Endodermal cell (in vitro differentiated cells): ENCODE results near the gene LRRC34. TPM values are rescaled to one million over a fixed set of nuclear protein-coding genes. Genes with fewer than 3 reads are reported as not detected.

ENCODE experiments used
- DNase-seq: peaks from one replicate; pipeline ENCODE4 v3.0.0-alpha.2; 2017
- H3K27ac ChIP-seq: 2 replicates; pipeline ENCODE4 v1.5.1; 2013; ENCODE audit warnings: mild to moderate bottlenecking, low read depth, low read length, moderate library complexity
- H3K27me3 ChIP-seq: 2 replicates; pipeline ENCODE4 v1.6.1; 2013; ENCODE audit warnings: mild to moderate bottlenecking, low read length, moderate library complexity; ENCODE audit not compliant: insufficient read depth, control insufficient read depth, poor library complexity, severe bottlenecking
- H3K36me3 ChIP-seq: 2 replicates; pipeline ENCODE4 v1.7.0; 2013; ENCODE audit warnings: mild to moderate bottlenecking, low read length, moderate library complexity; ENCODE audit not compliant: control insufficient read depth, insufficient read depth
- H3K4me1 ChIP-seq: one replicate; pipeline ENCODE4 v1.7.0; 2013; ENCODE audit warnings: low read length; ENCODE audit not compliant: control insufficient read depth, insufficient read depth
- H3K4me3 ChIP-seq: 2 replicates; pipeline ENCODE4 v1.5.1; 2013; ENCODE audit warnings: mild to moderate bottlenecking, low read length, moderate library complexity
- H3K9ac ChIP-seq: 2 replicates; pipeline ENCODE4 v1.6.1; 2013; ENCODE audit warnings: mild to moderate bottlenecking, low read length, moderate library complexity; ENCODE audit not compliant: poor library complexity, severe bottlenecking; ENCODE audit errors: extremely low read depth
- H3K9me3 ChIP-seq: 2 replicates; pipeline ENCODE4 v1.6.1; 2013; ENCODE audit warnings: mild to moderate bottlenecking, low read length, moderate library complexity; ENCODE audit not compliant: control insufficient read depth
- H3K27ac Mint-ChIP-seq: 2 replicates; pipeline ENCODE4 v1.8.0; 2020; ENCODE audit warnings: mixed read lengths
- H3K27me3 Mint-ChIP-seq: 2 replicates; pipeline ENCODE4 v1.8.0; 2021; ENCODE audit warnings: mild to moderate bottlenecking, mixed read lengths; ENCODE audit not compliant: insufficient read depth
- H3K36me3 Mint-ChIP-seq: 2 replicates; pipeline ENCODE4 v1.8.0; 2020; ENCODE audit warnings: low read depth, mixed read lengths
- H3K4me1 Mint-ChIP-seq: 2 replicates; pipeline ENCODE4 v1.8.0; 2020; ENCODE audit warnings: mixed read lengths
- H3K4me3 Mint-ChIP-seq: 2 replicates; pipeline ENCODE4 v1.8.0; 2020; ENCODE audit warnings: mild to moderate bottlenecking, moderate library complexity, mixed read lengths
- H3K9me3 Mint-ChIP-seq: 2 replicates; pipeline ENCODE4 v1.8.0; 2020; ENCODE audit warnings: mild to moderate bottlenecking, mixed read lengths
- CTCF ChIP-seq: fragments of 200-600 bp; sonication (generic); conservative IDR thresholded peaks from 2 replicates; pipeline ENCODE4 v1.5.0; 2021; ENCODE audit warnings: antibody characterized with exemption, mild to moderate bottlenecking
- WGBS, 2 experiments: methylation state at CpG; one replicate each; pipeline versions ENCODE4 v1.1.5 to v1.1.7; 2013; ENCODE audit warnings: missing lambda C conversion rate in 2 of 2, mixed read lengths in 1 of 2; ENCODE audit not compliant: insufficient coverage in 1 of 2, insufficient read length in 1 of 2; 5-methylcytosine and 5-hydroxymethylcytosine counted together
- total RNA-seq, 2 donors: library from RNA; stranded (reverse); fragmentation: NEBNext Ultra II Directional in 1 of 2; extraction: Animal tissue kit (Norgen Biotek cat#: 25700) in 1 of 2; gene quantifications; 2 replicates in 1 of 2; 3 replicates in 1 of 2; pipeline ENCODE4 v1.2.1, GENCODE V29; 2021

The LRRC34 gene
- total RNA-seq, 2 donors from 2014 or later, result 5.6 to 11.3 TPM

GRCh38 chr3:169822540-169822939, 9.8 kb upstream of the LRRC34 start:
- TF ChIP-seq CTCF, result no peak
- no peaks in the 10 kb centered on the region for H3K9me3 Mint-ChIP-seq
- WGBS, 2 experiments, result 96 to 99% methylated on average over 10 to 20 of the region's 20 CpGs
- Histone ChIP-seq H3K9me3 (no peaks in the 10 kb centered on the region), H3K36me3 (no peaks in the 10 kb centered on the region), H3K9ac (no peak overlapping the region), H3K27me3 (no peaks in the 10 kb centered on the region), H3K27ac (no peak overlapping the region), H3K4me3 (no peak overlapping the region), H3K4me1 (no peaks in the 10 kb centered on the region)
- no peaks in the 10 kb centered on the region for H3K36me3 Mint-ChIP-seq
- no peaks in the 10 kb centered on the region for H3K4me1 Mint-ChIP-seq
- H3K4me3 Mint-ChIP-seq, result no peak overlapping the region
- peaks cover 3% of the 10 kb centered on the region for H3K27me3 Mint-ChIP-seq
- no peak for DNase-seq
- H3K27ac Mint-ChIP-seq, result no peak overlapping the region

- H3K4me3 Mint-ChIP-seq, result no peak overlapping the region
- no peak overlapping the region for H3K27ac Mint-ChIP-seq
- Histone ChIP-seq H3K9me3 (no peaks in the 10 kb centered on the region), H3K9ac (no peak overlapping the region), H3K4me3 (no peak overlapping the region), H3K27ac (no peak overlapping the region), H3K36me3 (no peaks in the 10 kb centered on the region), H3K4me1 (no peaks in the 10 kb centered on the region), H3K27me3 (no peaks in the 10 kb centered on the region)
- no peaks in the 10 kb centered on the region for H3K4me1 Mint-ChIP-seq
- DNase-seq, result no peak
- H3K9me3 Mint-ChIP-seq, result no peaks in the 10 kb centered on the region
- no peak for TF ChIP-seq CTCF
- no peaks in the 10 kb centered on the region for H3K36me3 Mint-ChIP-seq
- WGBS, 2 experiments, result 93 to 97% methylated on average over 13 to 15 of the region's 15 CpGs
- peaks cover 3% of the 10 kb centered on the region for H3K27me3 Mint-ChIP-seq
Observed at GRCh38 chr3:169822091-169822490, 9.4 kb upstream of the LRRC34 start.

- Histone ChIP-seq H3K27ac (no peak overlapping the region), H3K9me3 (peaks cover 11% of the 10 kb centered on the region), H3K9ac (no peak overlapping the region), H3K27me3 (no peaks in the 10 kb centered on the region), H3K36me3 (no peaks in the 10 kb centered on the region), H3K4me3 (no peak overlapping the region), H3K4me1 (no peaks in the 10 kb centered on the region)
- Mint-ChIP-seq H3K9me3 (peaks cover 14% of the 10 kb centered on the region), H3K27ac (no peak overlapping the region), H3K4me1 (peaks cover 4% of the 10 kb centered on the region), H3K27me3 (peaks cover 14% of the 10 kb centered on the region), H3K36me3 (no peaks in the 10 kb centered on the region), H3K4me3 (no peak overlapping the region)
- TF ChIP-seq CTCF, result no peak
- WGBS, 2 experiments, result 87 to 100% methylated on average over 1 to 2 of the region's 2 CpGs
- DNase-seq, result no peak
Observed at GRCh38 chr3:169818316-169818715, 5.6 kb upstream of the LRRC34 start.
